Right lobe of liver (tissue), 4 donors: ENCODE results near the gene CENPK.

Experiments
- CTCF ChIP-seq, 4 donors: fragments of 200-600 bp in 3 of 4; fragments of 450-650 bp in 1 of 4; IDR thresholded peaks; one replicate each; pipeline versions ENCODE4 v1.5.1 to v1.8.0; 2016 to 2022; ENCODE audit warnings: antibody characterized with exemption in 4 of 4, mild to moderate bottlenecking in 2 of 4
- POLR2A ChIP-seq: fragments of 450-650 bp; IDR thresholded peaks from one replicate; pipeline ENCODE4 v1.6.1; 2017; ENCODE audit warnings: antibody characterized with exemption, mild to moderate bottlenecking
- donor health status: DM: no; HTN: no; CAD: no.
- donor health status: DM: no; HTN: no; CAD: no.
- donor health status: DM: no; HTN: yes; CAD: no.

- TF ChIP-seq CTCF (IDR thresholded peaks at IDR 0.05) (no peak), POLR2A (no peak)
Measured at GRCh38 chr5:65570598-65571226, 7.7 kb upstream of the CENPK start.
